Measurements from ENCODE around the gene IFTAP.

IFTAP gene, protein sequence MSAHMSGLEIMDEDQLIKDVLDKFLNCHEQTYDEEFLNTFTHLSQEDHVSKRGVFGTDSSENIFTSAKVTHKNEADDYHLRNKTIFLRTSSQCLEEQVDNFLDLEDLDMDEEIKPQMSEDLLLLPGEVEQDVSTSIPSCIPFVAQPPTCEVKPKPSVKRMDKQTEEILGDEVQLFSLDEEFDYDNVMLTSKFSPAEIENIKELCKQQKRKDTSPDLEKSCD

DNA sequence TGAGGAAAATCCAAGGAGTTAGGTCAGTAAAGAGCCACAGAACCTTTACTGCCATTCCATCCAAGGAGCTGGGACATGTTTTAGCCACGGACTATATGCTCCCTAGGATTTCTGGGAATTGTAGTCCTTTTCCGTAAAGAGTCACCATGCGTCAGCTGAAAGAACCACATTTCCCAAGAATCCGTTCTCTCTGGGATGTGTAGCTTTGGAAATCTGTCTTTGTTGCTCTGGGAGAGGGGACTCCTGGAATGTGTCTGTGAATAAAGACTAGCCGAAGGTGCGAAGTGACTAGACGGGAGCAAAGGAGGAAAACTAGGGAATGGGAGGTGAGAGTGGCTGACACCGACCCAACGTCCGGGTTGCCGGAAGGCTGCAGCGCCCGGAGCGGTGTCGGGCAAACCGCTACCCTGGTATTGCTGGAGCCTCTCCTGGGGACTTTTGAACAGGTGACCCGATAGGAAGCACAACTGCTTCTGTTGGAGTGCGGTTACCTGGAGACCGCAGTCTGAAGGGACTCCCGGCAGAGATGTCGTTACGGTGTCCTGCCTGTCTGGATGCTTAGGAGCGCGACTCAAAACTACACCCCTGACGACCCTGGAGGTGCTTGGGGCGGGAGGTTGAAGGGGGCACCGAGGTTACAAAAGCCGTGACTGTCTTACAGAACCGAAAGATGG lies at the start of gene IFTAP:
IFTAP (plus strand) TSS at position 187 of the 674 bp plus-strand sequence. CDS start 15,602 bp downstream, outside the sequence.
- peak; percentile 93 for DNase-seq

DNA sequence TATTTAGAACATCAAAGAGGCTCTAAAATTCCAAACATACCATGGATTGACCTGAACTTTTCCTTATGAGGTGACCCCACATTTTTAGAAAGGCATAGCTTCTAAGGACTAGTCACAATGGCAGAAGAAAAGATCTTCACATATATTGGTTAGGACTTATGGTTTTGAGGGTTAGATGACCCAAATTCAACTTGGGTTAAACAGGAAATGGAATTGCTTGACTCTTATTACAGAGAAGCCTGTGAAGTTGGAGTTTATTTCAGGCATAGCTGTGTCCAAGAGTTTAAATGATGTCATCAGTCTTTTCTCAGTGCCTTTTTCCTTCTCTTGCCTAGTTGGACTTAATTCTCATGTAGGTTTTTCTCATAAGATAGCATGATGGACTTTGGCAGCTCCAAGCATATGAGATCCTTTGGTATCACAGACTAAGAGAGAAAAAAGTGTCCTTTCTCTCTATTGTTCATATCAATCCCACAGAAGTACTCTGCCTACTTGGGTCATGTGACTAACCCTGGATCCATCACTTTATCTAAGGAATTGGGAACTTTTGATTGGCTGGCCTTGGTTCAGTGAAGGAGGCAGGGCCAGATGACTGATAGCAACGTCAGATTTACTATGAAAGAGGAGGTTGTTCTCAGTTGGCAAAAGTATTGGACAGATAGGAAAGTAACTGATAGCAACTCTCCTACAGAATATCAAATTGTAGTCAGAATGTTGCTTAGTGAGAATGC lies 43.8 kb upstream of the IFTAP start:
- no peak for DNase-seq

DNA sequence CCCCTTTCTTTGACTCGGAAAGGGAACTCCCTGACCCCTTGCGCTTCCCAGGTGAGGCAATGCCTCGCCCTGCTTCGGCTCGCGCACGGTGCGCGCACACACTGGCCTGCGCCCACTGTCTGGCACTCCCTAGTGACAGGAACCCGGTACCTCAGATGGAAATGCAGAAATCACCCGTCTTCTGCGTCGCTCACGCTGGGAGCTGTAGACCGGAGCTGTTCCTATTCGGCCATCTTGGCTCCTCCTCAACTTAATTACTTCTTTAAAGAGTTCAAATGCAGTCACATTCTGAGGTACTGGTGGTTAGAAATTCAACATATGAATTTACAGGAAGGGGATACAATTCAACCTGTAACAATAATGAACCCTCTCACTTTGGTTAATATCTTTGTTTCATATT lies 36.9 kb upstream of the IFTAP start:
- peak; percentile 81 for DNase-seq

DNA sequence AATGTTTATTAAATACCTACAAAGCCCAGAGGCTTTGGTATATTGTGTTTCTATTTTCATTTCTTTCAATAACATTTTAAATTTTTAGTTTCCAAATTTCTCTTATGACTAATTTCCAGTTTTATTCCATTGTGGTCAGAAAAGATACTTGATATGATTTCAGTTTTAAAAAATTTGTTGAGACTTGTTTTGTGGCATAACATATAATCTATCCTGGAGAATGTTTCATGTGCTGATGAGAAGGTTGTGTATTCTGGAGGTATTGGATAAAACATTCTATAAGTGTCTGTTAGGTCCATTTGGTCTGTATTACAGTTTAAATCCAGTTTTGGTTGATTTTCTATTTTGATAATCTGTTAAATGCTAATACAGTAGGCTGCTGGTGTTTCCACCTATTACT lies 36.3 kb upstream of the IFTAP start:
- no peak for DNase-seq

DNA sequence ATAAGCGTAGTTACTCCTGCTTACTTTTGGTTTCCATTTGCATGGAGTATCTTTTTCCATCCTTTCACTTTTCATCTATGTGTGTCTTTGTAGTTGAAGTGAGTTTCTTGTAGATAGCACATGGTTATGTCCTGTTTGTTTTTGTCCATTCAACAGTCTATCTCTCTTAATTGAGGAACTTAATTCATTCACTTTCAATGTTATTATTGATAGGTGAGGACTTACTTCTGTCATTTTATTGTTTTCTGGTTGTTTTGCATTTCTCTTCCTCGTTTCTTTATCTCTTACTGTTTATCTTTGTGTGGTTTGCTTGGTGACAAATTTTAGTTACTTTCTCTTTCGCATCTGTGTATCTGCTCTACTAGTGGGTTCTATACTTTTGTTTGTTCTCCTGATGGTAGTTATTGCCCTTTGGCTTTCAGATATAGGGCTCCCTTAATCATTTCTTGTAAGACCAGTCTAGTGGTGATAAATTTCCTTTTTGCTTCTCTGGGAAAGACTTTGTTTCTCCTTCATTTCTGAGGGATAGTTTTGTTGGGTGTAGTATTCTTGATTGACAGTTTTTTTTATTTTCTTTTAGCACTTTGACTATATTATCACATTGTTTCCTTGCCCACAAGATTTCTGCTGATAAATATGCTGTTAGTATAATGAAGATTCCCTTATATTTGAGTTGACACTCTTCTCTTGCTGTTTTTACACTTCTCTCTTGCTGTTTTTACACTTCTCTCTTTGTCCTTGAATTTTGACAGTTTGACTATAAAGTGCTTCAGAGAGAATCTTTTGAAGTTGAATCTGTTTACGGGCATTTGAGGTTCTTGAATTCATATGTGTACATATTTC lies 35.5 kb upstream of the IFTAP start:
- peak; percentile 32 for DNase-seq

DNA sequence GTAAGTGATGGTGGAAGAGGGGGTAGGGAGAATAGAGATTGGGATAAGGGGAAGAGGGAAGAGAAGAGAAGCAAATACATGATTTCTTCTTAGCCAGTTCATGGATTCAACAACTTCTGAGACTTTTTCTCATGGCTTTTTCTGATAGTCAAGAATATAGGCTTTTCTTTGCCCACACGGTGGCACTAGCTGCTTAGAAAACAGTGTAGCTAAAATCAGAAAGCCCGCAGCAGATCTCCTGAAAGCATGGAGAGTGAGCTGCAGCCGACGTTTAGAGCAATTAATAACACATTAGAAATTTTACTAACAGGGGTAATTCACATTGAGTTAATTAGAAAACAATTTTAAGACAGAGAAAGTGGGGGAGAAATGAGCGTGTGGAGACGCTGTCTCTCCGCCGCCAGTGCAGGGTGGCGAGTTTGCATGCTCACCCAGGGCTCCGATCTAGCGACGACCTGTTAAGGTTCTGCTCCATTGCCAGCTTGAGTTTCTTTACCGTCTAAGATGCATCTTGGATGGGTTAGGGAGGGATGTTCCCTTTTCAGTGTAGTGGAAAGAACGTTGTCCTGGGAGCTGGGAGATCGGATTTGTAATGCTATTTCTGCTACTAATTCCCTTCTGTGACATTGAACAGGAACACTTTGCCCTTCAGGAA lies 29.8 kb upstream of the IFTAP start:
- peak; percentile 72 for DNase-seq

DNA sequence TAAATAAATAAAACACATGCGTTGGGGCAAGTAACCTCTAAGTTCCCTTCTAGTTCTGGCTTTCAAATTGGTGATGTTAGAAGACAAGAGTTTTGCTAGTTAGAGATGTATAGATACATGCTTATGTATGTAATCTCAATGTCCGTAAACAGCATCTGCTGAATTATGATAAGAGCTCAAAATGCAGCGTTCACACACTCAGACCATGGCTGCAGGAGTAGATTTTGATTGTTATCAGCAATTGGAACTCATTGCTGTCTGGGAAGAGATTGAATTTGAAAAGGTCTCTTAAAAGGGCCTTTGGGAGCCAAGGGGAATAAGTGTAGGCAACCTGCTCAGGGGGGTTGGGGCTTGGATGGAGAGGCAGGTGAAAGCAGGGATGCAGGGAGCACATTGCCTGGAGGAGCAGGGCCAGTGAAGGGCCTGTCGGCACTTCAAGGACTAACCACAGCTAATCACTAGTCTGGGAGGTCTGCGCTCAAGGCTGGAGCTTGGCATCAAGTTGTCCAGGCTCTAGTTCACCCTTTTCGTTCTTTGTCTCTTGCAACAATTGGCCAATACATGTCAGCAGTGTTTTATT lies 29.2 kb upstream of the IFTAP start:
- DNase-seq = no peak

DNA sequence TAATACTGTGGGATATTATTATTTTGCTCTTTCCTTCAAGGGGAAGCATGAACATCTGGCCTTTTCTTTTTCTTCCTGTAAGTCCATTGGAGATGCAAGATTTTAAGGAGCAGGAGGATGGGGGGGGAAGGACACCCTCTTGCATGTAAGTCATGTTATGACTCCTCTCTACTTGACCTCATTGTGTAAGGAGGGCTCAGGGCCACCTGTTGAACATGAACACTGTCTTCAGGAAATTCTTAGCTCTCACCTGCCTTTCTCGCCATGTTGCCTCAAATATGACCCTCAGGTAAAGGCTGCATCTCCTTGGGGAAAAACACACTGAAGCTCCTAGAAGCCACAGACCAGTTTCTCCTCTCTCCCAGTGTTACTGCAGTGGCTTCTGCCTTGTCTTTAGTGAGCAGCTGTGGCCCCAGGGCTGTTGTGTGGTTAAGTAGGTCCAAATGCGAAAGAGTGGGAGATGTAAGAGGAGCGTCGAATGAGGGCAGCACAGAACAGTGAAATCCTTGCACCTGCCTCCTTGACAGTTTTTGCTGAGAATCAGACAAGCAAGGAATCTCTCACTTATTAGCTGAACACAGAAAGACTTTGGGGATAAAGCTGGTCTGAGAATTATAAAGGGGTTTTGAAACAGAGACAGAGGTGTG lies 27.8 kb upstream of the IFTAP start:
- DNase-seq = no peak

DNA sequence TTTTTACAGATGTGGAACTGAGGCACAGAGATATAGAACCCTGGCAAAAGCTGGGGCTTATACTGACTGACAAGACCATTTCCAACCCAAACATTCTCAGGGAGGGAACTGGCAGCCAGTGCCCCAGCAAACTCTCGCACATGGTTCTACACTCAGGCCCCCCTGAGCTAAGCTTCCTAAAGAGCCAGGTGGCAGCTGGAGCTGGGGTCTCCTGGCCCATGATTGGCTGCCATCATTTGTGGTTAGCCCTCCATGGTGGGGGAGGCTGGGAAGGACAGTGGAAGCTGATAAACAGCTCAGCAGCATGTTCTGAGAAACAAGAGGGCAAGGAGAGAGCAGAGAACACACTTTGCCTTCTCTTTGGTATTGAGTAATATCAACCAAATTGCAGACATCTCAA lies 26.6 kb upstream of the IFTAP start, which contains the start of gene RAG1:
RAG1 (plus strand) TSS at position 314 of the 400 bp plus-strand sequence. CDS start 5,298 bp downstream, outside the sequence.
- DNase-seq = no peak

DNA sequence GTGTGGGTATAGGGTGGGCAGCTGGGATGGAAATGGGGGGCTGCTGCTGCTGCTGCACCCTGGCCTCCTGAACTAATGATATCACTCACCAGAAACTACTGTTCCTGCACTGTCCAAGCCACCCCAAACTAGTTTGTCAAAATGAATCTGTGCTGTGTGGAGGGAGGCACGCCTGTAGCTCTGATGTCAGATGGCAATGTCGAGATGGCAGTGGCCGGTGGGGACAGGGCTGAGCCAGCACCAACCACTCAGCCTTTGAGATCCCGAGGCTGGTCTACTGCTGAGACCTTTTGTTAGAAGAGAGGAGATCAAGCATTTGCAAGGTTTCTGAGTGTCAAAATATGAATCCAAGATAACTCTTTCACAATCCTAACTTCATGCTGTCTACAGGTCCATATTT lies 25.2 kb upstream of the IFTAP start:
- DNase-seq = no peak

DNA sequence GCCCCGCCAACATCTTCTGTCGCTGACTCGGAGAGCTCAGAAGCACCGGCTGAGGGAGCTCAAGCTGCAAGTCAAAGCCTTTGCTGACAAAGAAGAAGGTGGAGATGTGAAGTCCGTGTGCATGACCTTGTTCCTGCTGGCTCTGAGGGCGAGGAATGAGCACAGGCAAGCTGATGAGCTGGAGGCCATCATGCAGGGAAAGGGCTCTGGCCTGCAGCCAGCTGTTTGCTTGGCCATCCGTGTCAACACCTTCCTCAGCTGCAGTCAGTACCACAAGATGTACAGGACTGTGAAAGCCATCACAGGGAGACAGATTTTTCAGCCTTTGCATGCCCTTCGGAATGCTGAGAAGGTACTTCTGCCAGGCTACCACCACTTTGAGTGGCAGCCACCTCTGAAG lies 19.8 kb upstream of the IFTAP start:
- DNase-seq = no peak

DNA sequence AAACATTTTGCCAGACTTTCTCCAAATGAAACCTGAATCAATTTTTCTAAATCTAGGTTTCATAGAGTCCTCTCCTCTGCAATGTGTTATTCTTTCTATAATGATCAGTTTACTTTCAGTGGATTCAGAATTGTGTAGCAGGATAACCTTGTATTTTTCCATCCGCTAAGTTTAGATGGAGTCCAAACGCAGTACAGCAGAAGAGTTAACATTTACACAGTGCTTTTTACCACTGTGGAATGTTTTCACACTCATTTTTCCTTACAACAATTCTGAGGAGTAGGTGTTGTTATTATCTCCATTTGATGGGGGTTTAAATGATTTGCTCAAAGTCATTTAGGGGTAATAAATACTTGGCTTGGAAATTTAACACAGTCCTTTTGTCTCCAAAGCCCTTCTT lies 16.9 kb upstream of the IFTAP start:
- DNase-seq = no peak

DNA sequence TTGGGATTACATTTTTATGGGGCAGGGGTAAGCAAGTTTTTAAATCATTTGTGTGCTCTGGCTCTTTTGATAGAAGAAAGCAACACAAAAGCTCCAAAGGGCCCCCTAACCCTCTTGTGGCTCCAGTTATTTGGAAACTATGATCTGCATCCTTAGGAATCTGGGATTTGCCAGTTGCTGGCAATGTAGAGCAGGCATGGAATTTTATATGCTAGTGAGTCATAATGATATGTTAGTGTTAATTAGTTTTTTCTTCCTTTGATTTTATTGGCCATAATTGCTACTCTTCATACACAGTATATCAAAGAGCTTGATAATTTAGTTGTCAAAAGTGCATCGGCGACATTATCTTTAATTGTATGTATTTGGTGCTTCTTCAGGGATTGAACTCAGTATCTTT lies 16.4 kb upstream of the IFTAP start:
- DNase-seq = no peak

DNA sequence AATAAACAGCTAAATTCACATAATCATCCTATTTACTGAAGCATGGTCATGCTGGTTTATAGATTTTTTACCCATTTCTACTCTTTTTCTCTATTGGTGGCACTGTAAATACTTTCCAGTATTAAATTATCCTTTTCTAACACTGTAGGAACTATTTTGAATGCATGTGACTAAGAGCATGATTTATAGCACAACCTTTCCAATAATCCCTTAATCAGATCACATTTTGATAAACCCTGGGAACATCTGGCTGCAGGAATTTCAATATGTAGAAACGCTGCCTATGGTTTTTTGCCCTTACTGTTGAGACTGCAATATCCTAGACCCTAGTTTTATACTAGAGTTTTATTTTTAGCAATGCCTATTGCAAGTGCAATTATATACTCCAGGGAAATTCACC lies 15.8 kb upstream of the IFTAP start:
- DNase-seq = no peak

DNA sequence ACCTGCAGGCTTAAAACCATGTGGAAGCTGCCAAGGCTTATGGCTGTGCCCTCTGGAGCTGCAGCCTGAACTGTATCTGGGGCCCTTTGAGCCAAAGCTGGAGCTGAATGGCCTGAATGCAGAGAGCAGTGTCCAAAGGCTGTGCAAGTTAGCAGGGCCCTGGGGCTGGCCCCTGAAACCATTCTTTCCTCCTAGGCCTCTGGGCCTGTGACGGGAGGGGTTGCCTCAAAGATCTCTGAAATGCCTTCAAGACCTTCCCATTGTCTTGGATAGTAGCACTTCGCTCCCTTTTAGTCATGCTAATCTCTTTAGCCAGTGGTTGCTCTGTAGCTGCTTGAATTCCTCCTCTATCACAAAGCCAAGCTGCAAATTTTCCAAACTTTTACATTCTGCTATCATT lies 12.8 kb upstream of the IFTAP start:
- DNase-seq = no peak

DNA sequence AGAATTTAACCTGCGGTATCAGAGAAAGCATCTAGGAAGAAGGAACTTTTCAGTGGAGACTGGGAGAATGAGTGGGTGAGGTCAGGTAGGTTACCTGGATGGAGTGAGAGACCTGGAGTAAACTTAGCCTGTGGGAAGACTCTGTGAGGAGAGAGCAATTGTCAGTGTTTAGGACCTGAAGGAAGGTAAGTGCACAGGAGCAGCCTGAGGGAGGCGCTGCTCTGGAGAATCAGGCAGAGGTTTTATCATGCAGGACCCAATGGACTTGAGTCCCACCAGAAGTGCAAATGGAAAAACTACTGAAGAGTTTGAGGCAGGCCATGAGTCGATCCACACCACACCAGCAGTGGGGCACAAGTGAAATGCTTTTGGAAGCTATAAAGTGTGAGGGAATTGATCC lies 10.6 kb upstream of the IFTAP start:
- DNase-seq = peak; percentile 5

DNA sequence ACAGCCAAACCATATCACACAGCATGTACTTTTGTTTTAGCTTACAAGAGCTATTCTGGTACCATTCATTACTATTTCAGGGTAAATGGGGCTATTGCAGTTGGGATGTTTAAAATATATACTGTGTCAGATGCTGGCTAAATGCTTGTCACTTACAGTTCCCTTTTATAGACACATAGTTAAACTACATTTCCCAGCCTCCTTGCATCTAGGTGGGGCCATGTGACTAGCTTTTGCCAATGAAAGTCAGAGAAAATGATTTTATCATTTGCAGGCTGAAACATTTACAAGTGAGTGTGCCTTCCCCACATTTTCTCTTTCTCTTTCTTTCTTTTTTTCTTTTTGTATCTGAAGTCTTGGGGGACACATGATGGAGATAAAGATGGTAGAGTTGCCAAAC lies 7.8 kb upstream of the IFTAP start:
- DNase-seq = no peak

DNA sequence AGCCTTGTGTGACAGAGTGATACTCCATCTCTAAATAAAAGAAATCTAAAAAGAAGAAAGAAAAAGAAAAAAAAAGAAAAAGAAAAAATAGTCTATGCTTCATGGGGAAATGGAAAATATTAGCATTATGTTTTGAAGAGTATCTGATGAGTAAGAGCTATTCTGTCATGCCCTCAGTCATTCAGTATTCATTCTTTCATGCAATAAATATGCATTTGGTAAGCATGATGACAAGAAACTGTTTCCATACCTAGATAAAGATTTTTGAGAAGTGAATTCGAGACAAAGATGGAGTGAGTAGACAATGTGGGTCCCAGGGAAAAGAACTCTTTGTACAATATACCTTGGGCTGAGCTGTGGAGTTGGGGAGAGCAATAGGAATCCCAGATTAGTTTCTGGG lies 6.2 kb upstream of the IFTAP start:
- no peak for DNase-seq

DNA sequence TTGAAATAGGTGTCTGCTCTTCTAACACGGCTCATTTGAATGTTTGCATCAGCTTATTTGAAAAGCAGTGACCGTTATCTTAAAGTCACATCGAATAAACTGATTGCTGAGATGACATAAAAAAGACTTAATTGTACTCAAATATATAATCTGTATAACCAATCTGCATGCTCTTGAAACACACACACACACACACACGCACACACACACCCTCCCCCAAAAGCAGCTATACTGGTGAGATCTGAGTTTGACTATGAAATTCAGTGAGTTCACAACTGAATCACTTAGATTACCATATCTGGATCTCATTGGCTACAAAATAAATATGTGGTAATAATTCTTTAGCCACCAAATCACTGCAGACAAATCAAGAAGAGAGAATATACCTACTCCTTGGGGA lies 3.8 kb upstream of the IFTAP start:
- DNase-seq = no peak

DNA sequence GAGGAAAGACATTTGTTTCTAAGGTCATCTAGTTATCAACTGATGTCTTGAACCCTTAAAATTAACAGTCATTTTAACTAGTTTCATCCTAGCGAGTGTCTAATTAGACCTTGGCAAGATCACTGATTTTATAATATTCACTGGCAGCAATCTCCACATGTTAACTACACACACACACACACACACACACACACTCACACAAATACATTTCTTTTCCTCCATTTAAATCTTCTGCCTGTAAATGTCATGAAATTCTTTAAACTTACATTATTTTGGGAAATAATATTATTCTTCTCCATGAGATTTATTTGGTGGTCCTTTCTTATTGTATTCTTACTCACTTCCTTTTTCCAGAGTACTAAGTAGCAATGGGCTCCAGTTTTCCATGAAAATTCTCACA lies 2.9 kb upstream of the IFTAP start:
- no peak for DNase-seq

DNA sequence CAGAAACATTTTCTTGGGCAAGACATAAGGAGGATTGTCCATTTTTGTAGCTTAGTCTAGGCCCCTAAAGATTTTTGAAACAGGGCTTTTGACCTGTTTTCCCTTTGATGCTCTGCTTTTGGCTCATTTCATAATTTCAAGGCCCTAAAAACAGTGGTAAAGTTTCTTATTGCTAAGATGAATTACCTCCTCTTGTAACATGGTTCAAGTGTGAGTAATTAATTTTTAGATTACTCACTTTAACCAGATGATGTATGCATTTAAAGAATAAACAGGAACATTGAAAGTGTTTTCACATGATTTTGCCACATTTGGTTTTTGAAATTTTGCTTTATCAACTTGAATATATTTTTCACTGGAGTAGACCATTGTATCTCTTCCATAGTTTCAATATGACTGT lies 2.6 kb downstream of the IFTAP start:
- DNase-seq = no peak

DNA sequence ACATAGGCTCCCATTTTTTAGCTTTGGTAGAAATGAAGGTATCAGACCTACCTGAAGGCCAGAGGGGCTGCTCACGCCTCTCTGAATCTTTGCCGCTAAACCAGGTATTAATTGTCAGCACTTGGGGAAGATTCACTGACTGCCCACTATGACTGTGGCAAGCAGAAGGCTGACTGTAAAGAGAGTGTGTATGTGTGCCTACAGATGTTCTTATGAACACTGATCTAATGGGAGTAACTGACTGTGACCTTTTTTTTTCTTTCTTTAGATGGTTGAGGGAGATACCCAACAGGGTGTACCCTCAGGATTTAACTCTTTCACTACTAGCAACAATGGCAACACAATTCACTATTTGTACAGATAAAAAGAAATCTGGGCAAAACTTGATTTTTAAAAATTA lies 3.7 kb downstream of the IFTAP start, which contains the start of gene RAG2:
RAG2 (minus strand) TSS at position 186 of the 400 bp plus-strand sequence. CDS start 4,068 bp downstream, outside the sequence.
- DNase-seq = no peak
